GM18858 (cell line): ENCODE measurements around the gene COL4A2.
"Not testable (repeated sequence)": the region's sequence is repeated elsewhere in the genome, so short reads cannot be mapped to it uniquely, and the experiment has no call there.

ENCODE experiments used
- ATAC-seq: cut with Tn5 transposase; IDR thresholded peaks from one replicate; pipeline ENCODE4 v1.9.1; 2021; ENCODE audit not compliant: unreplicated experiment

COL4A2 gene

DNA sequence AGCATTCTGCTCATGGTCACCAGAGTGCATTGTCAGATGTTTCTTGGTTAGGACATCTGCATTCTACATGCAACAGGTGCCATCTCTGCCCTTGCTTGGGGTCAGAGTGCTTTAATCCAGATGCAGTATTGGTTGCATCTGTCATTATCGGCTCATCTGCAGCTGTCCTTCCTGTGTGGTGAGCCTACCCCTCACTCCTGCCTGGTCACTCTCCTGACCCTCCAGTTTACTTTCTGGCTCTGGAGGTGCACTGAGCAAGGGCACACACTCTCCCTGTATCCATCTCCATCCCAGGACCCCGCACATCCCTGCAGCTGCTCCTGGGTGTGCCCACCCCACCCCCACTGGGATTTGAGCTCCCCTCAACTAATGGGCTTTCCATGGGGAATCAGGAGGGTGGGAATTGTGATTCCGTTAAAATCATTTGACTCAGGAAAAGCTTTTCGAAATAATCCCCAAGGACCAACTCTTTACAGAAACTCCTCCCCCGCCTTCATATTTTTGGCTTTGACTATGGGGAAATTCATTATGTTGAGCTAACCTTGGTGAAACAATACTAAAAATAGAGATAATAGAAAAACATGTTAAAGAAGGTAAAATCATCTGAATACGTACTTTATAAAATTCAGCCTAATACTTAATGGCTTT lies 70.2 kb downstream of the COL4A2 start:
- ATAC-seq: no peak

- no peak for ATAC-seq
These were observed 70.7 kb downstream of the COL4A2 start for GRCh38 chr13:110377826-110378201.

GRCh38 chr13:110379358-110379757 lies 72.3 kb downstream of the COL4A2 start:
- ATAC-seq: no peak

- ATAC-seq: no peak
These were observed 72.8 kb downstream of the COL4A2 start for GRCh38 chr13:110379905-110380341.

DNA sequence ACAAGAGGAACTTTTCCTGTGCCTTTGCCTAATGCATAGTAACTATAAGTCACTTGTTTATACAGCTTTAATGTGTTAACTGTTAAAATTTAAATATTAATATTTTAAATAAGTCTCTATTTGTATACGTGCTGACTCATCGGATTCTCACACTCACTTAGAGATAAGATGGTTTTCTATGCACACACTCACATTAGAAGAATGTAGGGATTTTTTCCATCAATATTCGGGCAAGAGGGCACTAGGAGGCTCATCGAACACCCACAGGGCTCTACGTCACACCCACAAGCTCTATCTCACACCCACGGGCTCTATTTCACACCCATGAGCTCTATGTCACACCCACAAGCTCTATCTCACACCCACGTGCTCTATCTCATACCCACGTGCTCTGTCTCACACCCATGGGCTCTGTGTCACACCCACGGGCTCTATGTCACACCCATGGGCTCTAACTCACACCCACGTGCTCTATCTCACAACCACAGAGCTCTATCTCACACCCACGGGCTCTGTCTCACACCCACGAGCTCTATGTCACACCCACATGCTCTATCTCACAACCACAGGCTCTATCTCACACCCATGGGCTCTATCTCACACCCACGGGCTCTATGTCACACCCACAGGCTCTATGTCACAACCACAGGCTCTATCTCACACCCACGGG lies 73.4 kb downstream of the COL4A2 start:
- no peak for ATAC-seq

GRCh38 chr13:110381029-110381360 lies 73.9 kb downstream of the COL4A2 start:
- ATAC-seq: no peak

GRCh38 chr13:110382229-110382628 lies 75.1 kb downstream of the COL4A2 start:
- no peak for ATAC-seq

- ATAC-seq: no peak
These were observed 75.7 kb downstream of the COL4A2 start for GRCh38 chr13:110382830-110383229.

- ATAC-seq: no peak
These were observed 80.5 kb downstream of the COL4A2 start for GRCh38 chr13:110387451-110388107.

DNA sequence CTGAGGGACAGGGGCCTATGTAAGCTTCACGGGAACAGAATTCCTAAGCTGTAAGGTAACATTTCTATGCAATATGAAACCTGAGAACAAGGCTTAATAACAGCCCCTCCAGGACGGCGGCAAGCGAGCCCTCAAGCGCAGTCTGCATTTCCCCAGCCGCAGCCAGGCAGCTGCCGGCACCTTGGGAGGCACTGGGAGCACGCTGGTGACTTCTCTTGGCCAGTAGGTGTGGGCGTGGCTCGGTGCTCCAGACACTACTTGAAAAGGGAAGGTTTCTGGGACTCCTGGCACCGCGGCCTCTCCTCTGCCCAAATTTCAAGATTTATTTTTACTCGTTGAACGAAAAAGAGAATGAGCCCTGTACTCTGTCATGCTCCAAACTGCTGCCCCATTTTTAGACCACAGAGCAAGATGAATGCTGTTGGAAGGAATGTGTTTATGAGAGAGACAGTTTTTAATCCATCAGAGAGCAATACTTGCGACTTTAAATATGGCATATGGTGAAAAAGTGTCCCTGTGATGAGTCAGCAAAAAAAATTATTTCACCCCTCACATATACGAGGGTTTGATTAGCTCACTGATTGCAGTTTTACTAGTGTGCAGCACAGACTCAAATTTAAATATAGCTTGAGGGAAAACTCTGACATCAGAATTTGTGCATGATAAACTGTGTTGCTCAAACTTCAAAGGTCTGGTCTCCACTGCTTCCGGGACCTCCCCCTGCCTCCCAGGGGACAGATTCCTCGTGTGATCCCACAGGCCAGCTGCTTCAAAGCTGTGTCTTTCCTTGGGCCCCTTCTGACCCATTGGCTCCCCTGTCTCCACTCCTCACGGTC lies 81.2 kb downstream of the COL4A2 start:
- ATAC-seq: no peak

DNA sequence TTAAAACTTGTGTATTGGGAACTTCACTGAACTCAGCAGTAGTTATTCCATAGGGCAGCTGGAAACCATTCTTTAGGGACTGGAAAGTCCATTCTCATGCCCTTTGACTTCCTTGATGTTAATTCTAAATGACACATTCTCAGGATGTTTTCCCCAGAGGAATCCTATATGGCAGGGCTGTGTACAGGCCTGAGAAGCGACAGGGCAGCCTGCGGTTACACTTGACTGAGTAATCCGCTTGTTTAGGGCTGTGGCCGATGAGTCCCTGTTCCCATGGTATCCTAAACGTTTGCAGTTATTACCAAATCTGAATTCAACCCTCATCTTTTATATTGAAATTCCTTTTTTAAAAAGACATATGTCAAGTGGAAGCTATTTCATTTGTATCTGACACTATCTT lies 83.5 kb downstream of the COL4A2 start:
- ATAC-seq: no peak

DNA sequence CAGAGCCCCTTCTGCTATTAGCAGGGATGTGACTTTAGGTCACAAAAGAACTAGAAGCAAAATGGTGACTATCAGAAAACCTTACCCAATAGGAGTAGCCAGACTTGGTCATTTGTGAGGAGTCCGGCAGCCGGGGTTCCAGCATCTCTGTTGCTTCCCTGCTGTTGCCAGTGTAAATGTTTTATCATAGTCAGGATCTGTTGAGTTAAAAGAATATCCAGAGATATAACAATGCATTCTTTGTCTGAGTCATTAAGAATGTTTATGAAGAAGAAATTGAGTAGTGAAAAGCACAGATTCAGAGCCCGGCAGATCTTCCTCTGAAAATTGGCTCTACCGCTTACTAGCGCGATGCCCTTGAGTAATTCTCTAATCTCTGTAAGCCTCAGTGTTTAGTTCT lies 84.2 kb downstream of the COL4A2 start:
- no peak for ATAC-seq

DNA sequence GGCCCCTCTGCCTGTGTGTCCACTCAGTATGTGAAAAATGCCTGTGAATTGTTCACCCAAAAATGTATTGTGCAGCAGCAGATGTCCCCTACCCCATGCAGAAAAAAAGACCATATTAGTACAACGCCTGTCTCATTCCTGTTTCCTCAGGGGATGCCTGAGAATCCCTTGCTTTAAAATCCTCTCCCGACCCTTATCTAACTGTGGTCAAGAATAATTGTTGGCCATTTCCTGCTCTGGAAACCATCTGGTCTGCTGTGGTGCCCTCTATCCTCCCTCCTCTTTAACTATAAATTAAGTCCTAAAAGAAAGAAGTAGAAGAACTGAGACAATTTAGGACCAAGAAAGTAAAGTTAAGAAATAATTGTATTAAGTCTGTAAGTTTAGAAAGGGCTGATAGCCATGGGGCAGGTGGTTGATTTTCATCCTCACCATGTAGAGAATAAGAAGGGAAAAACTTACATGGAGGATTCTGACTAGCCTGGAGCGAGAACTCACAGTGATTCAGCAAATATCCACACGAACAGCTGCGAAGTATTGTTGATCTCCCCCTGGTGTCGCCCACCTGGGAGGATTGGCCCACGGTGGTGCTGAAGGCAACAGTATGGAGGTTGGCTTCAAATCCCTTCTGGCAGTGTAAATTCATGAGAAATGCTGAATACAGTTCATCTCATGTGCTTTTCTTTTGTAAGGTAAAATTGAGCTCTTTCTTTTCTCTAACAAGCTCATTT lies 85.6 kb downstream of the COL4A2 start:
- no peak for ATAC-seq

- ATAC-seq: no peak
These were observed 86.7 kb downstream of the COL4A2 start for GRCh38 chr13:110393761-110394160.

- ATAC-seq: no peak
These were observed 87.3 kb downstream of the COL4A2 start for GRCh38 chr13:110394371-110394841.

GRCh38 chr13:110395616-110396015 lies 88.5 kb downstream of the COL4A2 start:
- not testable (repeated sequence) for ATAC-seq

DNA sequence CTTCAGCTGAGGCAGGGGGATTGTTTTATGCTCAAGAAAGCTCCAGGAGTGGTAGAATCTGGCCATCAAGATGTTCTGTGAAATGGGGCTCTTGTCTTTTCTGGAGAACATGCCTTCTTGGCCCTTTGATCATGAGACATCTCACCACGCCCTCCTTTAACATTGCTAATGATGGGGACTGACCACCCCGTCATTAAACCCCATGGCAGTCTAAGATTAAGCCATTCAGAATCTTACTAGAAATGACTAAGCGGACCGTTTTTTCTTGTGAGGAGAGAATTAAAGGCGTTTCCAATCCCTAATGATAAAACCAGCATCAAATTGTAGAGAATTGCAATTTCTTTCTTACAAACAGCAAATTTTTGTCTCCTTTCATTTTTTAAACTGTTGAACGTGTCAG lies 89.4 kb downstream of the COL4A2 start:
- ATAC-seq: no peak

DNA sequence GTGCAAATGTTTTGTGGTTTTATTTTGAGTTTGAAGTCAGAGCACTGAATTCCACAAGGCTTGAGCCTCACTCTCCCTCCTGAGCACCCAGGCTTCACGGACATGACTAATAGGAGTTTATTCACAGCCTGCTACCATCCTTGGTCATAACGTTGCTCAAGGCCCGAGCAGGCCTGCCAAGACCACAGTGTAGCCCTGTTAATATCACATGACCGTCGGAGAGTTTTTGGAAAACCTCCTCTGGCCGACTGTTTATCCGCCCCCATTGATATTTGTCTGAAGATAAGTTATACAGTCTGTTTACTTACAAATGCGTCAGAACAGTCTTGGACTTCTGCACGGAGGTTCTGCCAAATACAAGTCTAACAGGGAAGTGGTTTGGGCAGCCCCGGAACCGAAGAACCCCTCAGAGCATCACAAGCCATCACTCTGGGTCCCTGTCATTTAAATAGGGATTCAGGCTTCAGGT lies 89.9 kb downstream of the COL4A2 start:
- ATAC-seq: no peak

- ATAC-seq: no peak
These were observed 90.5 kb downstream of the COL4A2 start for GRCh38 chr13:110397436-110398115.
